Activated CD4-positive, alpha-beta memory T cell treated with anti-CD3 and anti-CD28 coated beads for 36 hours (primary cell): ENCODE measurements around the gene COL3A1. TPM values are rescaled to one million over a fixed set of nuclear protein-coding genes. Genes with fewer than 3 reads are reported as not detected.

Experiments
- microRNA-seq: library from miRNA; unstranded; fragments of <30 nt; microRNA quantifications from one replicate; pipeline ENCODE4 v1.2.0, GENCODE V29; 2022; ENCODE audit warnings: borderline number of aligned reads, borderline microRNAs expressed, borderline replicate concordance
- total RNA-seq, 2 experiments: library from RNA; stranded (reverse); gene quantifications; one replicate each; pipeline ENCODE4 v1.2.3, GENCODE V29; 2021

Gene COL3A1
- total RNA-seq, 2 experiments from 2014 or later, result not detected

Small RNA genes lying within 50 kb of the gene (microRNA-seq; reads per million reads assigned to microRNA genes)
- gene MIR1245A (not detected), gene MIR1245B (not detected), gene MIR3606 (not detected)

Other genes with a start within 250 kb of the COL3A1 start
- under 1 TPM; 0.83 to 0.85 TPM for gene COL5A2, start 205.4 kb downstream of the COL3A1 start, total RNA-seq